Skeletal muscle satellite cell (primary cell): Measurements from ENCODE around the gene CAPN1.

Experiments used
- H3K27me3 ChIP-seq: 2 replicates; pipeline ENCODE4 v1.7.0; 2013; ENCODE audit warnings: low read length; ENCODE audit not compliant: control insufficient read depth, insufficient read depth
- H3K36me3 ChIP-seq: 2 replicates; pipeline ENCODE4 v1.7.0; 2013; ENCODE audit warnings: mild to moderate bottlenecking, control low read depth, low read length; ENCODE audit not compliant: insufficient read depth
- H3K4me1 ChIP-seq: 2 replicates; pipeline ENCODE4 v1.7.0; 2013; ENCODE audit warnings: low read length; ENCODE audit not compliant: control insufficient read depth, insufficient read depth
- H3K4me2 ChIP-seq: 2 replicates; pipeline ENCODE4 v1.7.0; 2013; ENCODE audit warnings: mild to moderate bottlenecking, low read length
- H3K4me3 ChIP-seq: 2 replicates; pipeline ENCODE4 v1.7.0; 2013; ENCODE audit warnings: low read length
- H3K9ac ChIP-seq: 2 replicates; pipeline ENCODE4 v1.7.0; 2013; ENCODE audit warnings: mild to moderate bottlenecking, low read depth, low read length, moderate library complexity
- H3K9me3 ChIP-seq: replicated peaks from 2 replicates; pipeline ENCODE4 v1.7.0; 2013; ENCODE audit warnings: mild to moderate bottlenecking, control low read depth, low read length

The CAPN1 gene

GRCh38 chr11:65183201-65183891, 1.6 kb downstream of the CAPN1 start:
- Histone ChIP-seq H3K36me3 (peaks cover 44% of the 10 kb centered on the region), H3K27me3 (no peaks in the 10 kb centered on the region), H3K9me3 (no peaks in the 10 kb centered on the region), H3K4me3 (peak overlapping the region; percentile 100), H3K4me1 (peaks cover 20% of the 10 kb centered on the region), H3K4me2 (peak overlapping the region; percentile 96), H3K9ac (peak overlapping the region; percentile 97)

DNA sequence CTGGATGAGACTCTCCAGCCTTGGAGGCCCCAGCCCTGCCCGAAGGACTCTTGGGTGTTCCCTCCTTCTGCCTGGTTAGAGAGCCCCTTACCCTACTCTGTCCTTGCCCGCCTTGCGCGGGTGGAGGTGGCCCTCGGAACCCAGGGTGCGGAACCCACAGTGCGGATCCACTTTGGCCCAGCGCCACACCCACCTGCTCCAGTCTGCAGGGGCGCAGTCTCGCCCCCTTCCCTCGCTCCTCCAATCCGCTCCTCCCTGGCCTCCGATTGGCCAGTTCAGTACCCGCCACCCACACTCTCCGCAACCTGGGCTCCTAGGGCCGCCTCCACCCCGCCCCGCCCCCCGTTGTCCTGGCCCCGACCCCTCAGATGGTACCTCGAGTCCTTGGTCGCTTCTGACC, 2.4 kb downstream of the CAPN1 start:
- Histone ChIP-seq H3K4me3 (no peak overlapping the region), H3K27me3 (no peaks in the 10 kb centered on the region), H3K9ac (no peak overlapping the region), H3K4me1 (peaks cover 20% of the 10 kb centered on the region), H3K4me2 (no peak overlapping the region), H3K9me3 (no peaks in the 10 kb centered on the region), H3K36me3 (peaks cover 47% of the 10 kb centered on the region)

GRCh38 chr11:65185171-65185570, 3.4 kb downstream of the CAPN1 start:
- no peaks in the 10 kb centered on the region for H3K9me3 ChIP-seq
- no peaks in the 10 kb centered on the region for H3K27me3 ChIP-seq
- H3K4me2 ChIP-seq, result no peak overlapping the region
- H3K9ac ChIP-seq, result no peak overlapping the region
- peaks cover 57% of the 10 kb centered on the region for H3K36me3 ChIP-seq
- H3K4me3 ChIP-seq, result no peak overlapping the region
- H3K4me1 ChIP-seq, result peaks cover 20% of the 10 kb centered on the region

DNA sequence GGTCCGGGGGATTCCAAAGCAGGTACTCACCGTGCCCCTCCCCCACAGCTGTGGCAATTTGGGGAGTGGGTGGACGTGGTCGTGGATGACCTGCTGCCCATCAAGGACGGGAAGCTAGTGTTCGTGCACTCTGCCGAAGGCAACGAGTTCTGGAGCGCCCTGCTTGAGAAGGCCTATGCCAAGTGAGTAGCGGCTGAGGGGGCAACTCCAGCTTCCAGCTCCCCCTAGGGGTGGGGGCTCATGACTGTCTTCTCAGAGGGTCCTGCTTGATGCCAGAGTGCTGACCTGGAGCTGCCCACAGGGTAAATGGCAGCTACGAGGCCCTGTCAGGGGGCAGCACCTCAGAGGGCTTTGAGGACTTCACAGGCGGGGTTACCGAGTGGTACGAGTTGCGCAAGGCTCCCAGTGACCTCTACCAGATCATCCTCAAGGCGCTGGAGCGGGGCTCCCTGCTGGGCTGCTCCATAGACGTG, 4.2 kb downstream of the CAPN1 start:
- H3K9ac ChIP-seq, result no peak overlapping the region
- H3K4me2 ChIP-seq, result no peak overlapping the region
- H3K4me1 ChIP-seq, result peaks cover 14% of the 10 kb centered on the region
- peaks cover 60% of the 10 kb centered on the region for H3K36me3 ChIP-seq
- H3K27me3 ChIP-seq, result no peaks in the 10 kb centered on the region
- H3K4me3 ChIP-seq, result no peak overlapping the region
- H3K9me3 ChIP-seq, result no peaks in the 10 kb centered on the region

- Histone ChIP-seq H3K9ac (no peak overlapping the region), H3K36me3 (peaks cover 62% of the 10 kb centered on the region)
Measured at GRCh38 chr11:65186701-65187100, 5.0 kb downstream of the CAPN1 start.

GRCh38 chr11:65187146-65187675, 5.5 kb downstream of the CAPN1 start:
- H3K4me3 ChIP-seq, result no peak overlapping the region
- H3K4me2 ChIP-seq, result no peak overlapping the region
- peaks cover 14% of the 10 kb centered on the region for H3K4me1 ChIP-seq
- no peak overlapping the region for H3K9ac ChIP-seq
- H3K9me3 ChIP-seq, result no peaks in the 10 kb centered on the region
- H3K27me3 ChIP-seq, result no peaks in the 10 kb centered on the region
- peaks cover 68% of the 10 kb centered on the region for H3K36me3 ChIP-seq

More at GRCh38 chr11:65186701-65187100, 5.0 kb downstream of the CAPN1 start:
- peaks cover 14% of the 10 kb centered on the region for H3K4me1 ChIP-seq
- H3K9me3 ChIP-seq, result no peaks in the 10 kb centered on the region
- H3K27me3 ChIP-seq, result no peaks in the 10 kb centered on the region
- H3K4me2 ChIP-seq, result no peak overlapping the region
- H3K4me3 ChIP-seq, result no peak overlapping the region

GRCh38 chr11:65187971-65188461, 6.3 kb downstream of the CAPN1 start:
- Histone ChIP-seq H3K9me3 (no peaks in the 10 kb centered on the region), H3K36me3 (peaks cover 69% of the 10 kb centered on the region), H3K9ac (no peak overlapping the region), H3K4me2 (no peak overlapping the region), H3K27me3 (no peaks in the 10 kb centered on the region), H3K4me1 (peaks cover 8% of the 10 kb centered on the region), H3K4me3 (no peak overlapping the region)

DNA sequence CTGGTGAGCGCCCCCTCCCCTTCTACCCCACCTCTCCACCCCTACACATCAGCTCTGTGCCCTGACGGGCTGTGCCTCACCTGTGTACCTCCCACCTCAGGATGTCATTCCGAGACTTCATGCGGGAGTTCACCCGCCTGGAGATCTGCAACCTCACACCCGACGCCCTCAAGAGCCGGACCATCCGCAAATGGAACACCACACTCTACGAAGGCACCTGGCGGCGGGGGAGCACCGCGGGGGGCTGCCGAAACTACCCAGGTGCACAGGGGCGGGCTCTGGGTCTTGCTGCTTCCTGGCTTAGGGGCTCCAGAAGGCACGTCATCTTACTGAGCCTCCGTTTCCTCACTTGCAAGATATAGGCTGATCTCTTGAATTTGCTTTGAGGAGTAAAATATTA, 6.8 kb downstream of the CAPN1 start:
- Histone ChIP-seq H3K27me3 (no peaks in the 10 kb centered on the region), H3K9ac (no peak overlapping the region), H3K36me3 (peaks cover 66% of the 10 kb centered on the region), H3K9me3 (no peaks in the 10 kb centered on the region), H3K4me3 (no peak overlapping the region), H3K4me2 (no peak overlapping the region), H3K4me1 (peaks cover 3% of the 10 kb centered on the region)

DNA sequence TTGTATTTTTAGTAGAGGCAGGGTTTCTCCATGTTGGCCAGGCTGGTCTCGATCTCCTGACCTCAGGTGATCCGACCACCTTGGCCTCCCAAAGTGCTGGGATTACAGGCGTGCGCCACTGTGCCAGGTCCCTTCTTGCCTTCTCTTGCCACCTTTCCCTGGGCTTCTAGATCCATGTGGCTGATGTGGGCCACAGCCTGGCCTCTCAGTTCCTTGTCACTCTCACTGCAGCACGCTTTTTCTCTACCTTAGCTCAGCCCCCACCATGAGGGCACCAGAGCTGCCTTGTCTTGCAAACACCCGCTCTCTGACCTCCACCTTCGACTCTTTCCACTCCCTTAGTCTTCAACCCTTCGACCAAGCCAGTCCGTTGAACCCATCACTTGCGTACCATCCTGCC, 7.5 kb downstream of the CAPN1 start:
- no peaks in the 10 kb centered on the region for H3K27me3 ChIP-seq
- no peaks in the 10 kb centered on the region for H3K4me1 ChIP-seq
- H3K4me3 ChIP-seq, result no peak overlapping the region
- peaks cover 63% of the 10 kb centered on the region for H3K36me3 ChIP-seq
- no peak overlapping the region for H3K9ac ChIP-seq
- H3K4me2 ChIP-seq, result no peak overlapping the region
- no peaks in the 10 kb centered on the region for H3K9me3 ChIP-seq

DNA sequence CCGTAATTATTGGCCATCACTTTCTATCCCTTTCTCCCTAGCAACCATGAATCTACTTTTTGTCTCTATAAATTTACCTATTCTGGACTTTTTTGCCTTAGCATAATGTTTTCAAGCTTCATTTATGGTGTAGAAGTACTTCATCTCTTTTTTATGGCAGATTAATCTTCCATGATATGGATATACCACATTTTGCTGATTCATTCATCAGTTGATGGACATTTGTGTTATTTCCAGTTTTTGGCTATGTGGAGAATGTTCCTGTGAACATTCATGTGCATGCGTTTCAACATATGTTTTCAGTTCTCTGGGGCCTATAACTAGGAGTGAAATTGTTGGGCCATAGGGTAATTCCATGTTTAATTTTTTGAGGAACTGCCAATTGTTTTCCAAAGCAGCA, 12.8 kb downstream of the CAPN1 start:
- no peaks in the 10 kb centered on the region for H3K4me1 ChIP-seq
- H3K9me3 ChIP-seq, result no peaks in the 10 kb centered on the region
- H3K36me3 ChIP-seq, result peaks cover 58% of the 10 kb centered on the region
- H3K27me3 ChIP-seq, result no peaks in the 10 kb centered on the region
- H3K4me3 ChIP-seq, result no peak overlapping the region
- no peak overlapping the region for H3K9ac ChIP-seq
- no peak overlapping the region for H3K4me2 ChIP-seq

DNA sequence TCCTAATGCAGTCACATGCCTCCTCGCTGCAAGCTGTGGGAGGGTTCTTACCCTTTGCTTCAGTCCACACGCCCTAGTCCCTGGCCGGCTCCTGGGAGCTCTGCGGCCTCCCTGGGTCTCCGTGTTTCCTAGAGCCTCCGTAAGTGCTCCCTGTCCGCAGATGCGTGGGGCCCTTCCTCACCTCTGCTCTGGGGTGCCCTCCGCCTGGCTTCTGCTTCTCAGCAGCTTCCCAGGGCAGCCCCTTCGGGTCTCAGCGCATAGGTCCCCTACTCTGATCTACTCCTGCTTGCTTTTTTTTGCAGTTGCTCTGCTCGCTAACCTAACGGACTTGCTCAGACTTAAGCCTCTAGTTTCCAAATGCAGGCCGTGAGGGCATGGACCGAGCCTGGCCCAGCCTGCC, 22.4 kb downstream of the CAPN1 start:
- peaks cover 47% of the 10 kb centered on the region for H3K36me3 ChIP-seq
- no peak overlapping the region for H3K4me2 ChIP-seq
- H3K9me3 ChIP-seq, result no peaks in the 10 kb centered on the region
- H3K27me3 ChIP-seq, result no peaks in the 10 kb centered on the region
- no peak overlapping the region for H3K4me3 ChIP-seq
- no peak overlapping the region for H3K9ac ChIP-seq
- H3K4me1 ChIP-seq, result no peaks in the 10 kb centered on the region
